GM23338 (cell line): Measurements from ENCODE around the gene ZBTB5. TPM values are rescaled to one million over a fixed set of nuclear protein-coding genes. Genes with fewer than 3 reads are reported as not detected.
"Not testable (repeated sequence)": the region's sequence is repeated elsewhere in the genome, so short reads cannot be mapped to it uniquely, and the experiment has no call there.

Experiments
- ATAC-seq: fragments of 200-7000 bp; cut with Tn5 transposase; 3 replicates; pipeline ENCODE4 v1.9.1; 2020
- DNase-seq: peaks from one replicate; pipeline ENCODE4 v3.0.0-alpha.2; 2015; ENCODE audit warnings: low spot score
- H2AFZ ChIP-seq: fragments of 200-600 bp; sonication (generic); 2 replicates; pipeline ENCODE4 v1.8.0; 2016; ENCODE audit warnings: antibody characterized with exemption, mild to moderate bottlenecking, moderate library complexity
- H3F3A ChIP-seq: fragments of 200-600 bp; sonication (generic); replicated peaks from 2 replicates; pipeline ENCODE4 v1.8.0; 2017; ENCODE audit warnings: antibody characterized with exemption, mixed run types, low read depth
- H3K27ac ChIP-seq: fragments of 200-600 bp; sonication (generic); 2 replicates; pipeline ENCODE4 v1.6.1; 2016; ENCODE audit warnings: low read depth
- H3K27me3 ChIP-seq: fragments of 200-600 bp; sonication (generic); 2 replicates; pipeline ENCODE4 v1.8.0; 2016; ENCODE audit warnings: mild to moderate bottlenecking, mixed run types, moderate library complexity; ENCODE audit not compliant: insufficient read depth
- H3K36me3 ChIP-seq: fragments of 200-600 bp; sonication (generic); 2 replicates; pipeline ENCODE4 v1.8.0; 2016; ENCODE audit warnings: mild to moderate bottlenecking; ENCODE audit not compliant: insufficient read depth
- H3K4me1 ChIP-seq: fragments of 200-600 bp; sonication (generic); 2 replicates; pipeline ENCODE4 v1.8.0; 2016; ENCODE audit warnings: mild to moderate bottlenecking, moderate library complexity; ENCODE audit not compliant: insufficient read depth
- H3K4me2 ChIP-seq: fragments of 200-600 bp; sonication (generic); 2 replicates; pipeline ENCODE4 v1.7.1; 2017; ENCODE audit warnings: mixed run types
- H3K4me3 ChIP-seq: fragments of 200-600 bp; sonication (generic); 2 replicates; pipeline ENCODE4 v1.6.1; 2016; ENCODE audit warnings: mixed run types
- H3K79me2 ChIP-seq: fragments of 200-600 bp; sonication (generic); replicated peaks from 2 replicates; pipeline ENCODE4 v1.8.0; 2017; ENCODE audit warnings: mild to moderate bottlenecking; ENCODE audit not compliant: insufficient read depth
- H3K9me2 ChIP-seq: fragments of 200-600 bp; sonication (generic); 2 replicates; pipeline ENCODE4 v1.8.0; 2017; ENCODE audit not compliant: insufficient read depth
- H4K20me1 ChIP-seq: fragments of 200-600 bp; sonication (generic); replicated peaks from 2 replicates; pipeline ENCODE4 v1.8.0; 2017; ENCODE audit warnings: mild to moderate bottlenecking; ENCODE audit not compliant: insufficient read depth
- H3K27ac Mint-ChIP-seq: 2 replicates; pipeline ENCODE4 v1.8.0; 2020; ENCODE audit warnings: inconsistent platforms, mild to moderate bottlenecking, moderate library complexity, mixed read lengths
- H3K27me3 Mint-ChIP-seq: 3 replicates; pipeline ENCODE4 v1.8.0; 2022; ENCODE audit warnings: low read depth, mild to moderate bottlenecking, moderate library complexity, mixed read lengths, inconsistent platforms; ENCODE audit not compliant: insufficient read depth, poor library complexity
- H3K36me3 Mint-ChIP-seq: 3 replicates; pipeline ENCODE4 v1.8.0; 2021; ENCODE audit warnings: low read depth, mild to moderate bottlenecking, inconsistent platforms, moderate library complexity, mixed read lengths
- H3K4me1 Mint-ChIP-seq: 3 replicates; pipeline ENCODE4 v1.8.0; 2020; ENCODE audit warnings: mild to moderate bottlenecking, inconsistent platforms, mixed read lengths
- H3K4me3 Mint-ChIP-seq: 3 replicates; pipeline ENCODE4 v1.8.0; 2021; ENCODE audit warnings: moderate library complexity, mild to moderate bottlenecking, inconsistent platforms, mixed read lengths
- H3K9me3 Mint-ChIP-seq: 3 replicates; pipeline ENCODE4 v1.8.0; 2020; ENCODE audit warnings: moderate library complexity, mild to moderate bottlenecking, inconsistent platforms, mixed read lengths
- CREB1 ChIP-seq: fragments of 250-450 bp; sonication (Bioruptor Pico); IDR thresholded peaks from 2 replicates; pipeline ENCODE4 v1.5.0; 2020; ENCODE audit warnings: low read depth, mild to moderate bottlenecking, moderate library complexity
- CTCF ChIP-seq, 2 experiments: fragments of 200-600 bp in 1 of 2; sonication (generic) in 1 of 2; conservative IDR thresholded peaks; 2 replicates each; pipeline versions ENCODE4 v1.5.1 to v1.6.1; 2016 to 2017; ENCODE audit warnings: antibody characterized with exemption in 2 of 2, low read depth in 2 of 2, mild to moderate bottlenecking in 2 of 2, moderate library complexity in 1 of 2
- JUNB ChIP-seq: IDR thresholded peaks from one replicate; pipeline ENCODE4 v1.6.1; 2016; ENCODE audit warnings: antibody characterized with exemption; ENCODE audit not compliant: unreplicated experiment
- REST ChIP-seq: IDR thresholded peaks from one replicate; pipeline ENCODE4 v1.6.1; 2018; ENCODE audit warnings: antibody characterized with exemption; ENCODE audit not compliant: unreplicated experiment
- STAT1 ChIP-seq: IDR thresholded peaks from one replicate; pipeline ENCODE4 v1.6.1; 2016; ENCODE audit warnings: antibody characterized with exemption; ENCODE audit not compliant: unreplicated experiment
- ZNF462 ChIP-seq: fragments of 250-450 bp; sonication (Bioruptor Pico); IDR thresholded peaks from 2 replicates; pipeline ENCODE4 v1.5.0; 2020; ENCODE audit warnings: mild to moderate bottlenecking, moderate library complexity
- polyA plus RNA-seq: library from polyadenylated mRNA; unstranded; fragments of >200 nt; fragmentation: Nextera tagmentation; extraction: Ambion mirVana; gene quantifications from 2 replicates; pipeline ENCODE4 v1.2.1, GENCODE V29; 2016
- total RNA-seq: library from RNA; depleted of rRNA; stranded (reverse); fragments of >200 nt; shearing (Covaris generic); gene quantifications from 2 replicates; pipeline ENCODE4 v1.2.3, GENCODE V29; 2014
- TF ChIP-seq, protein P1 (sequence below): IDR thresholded peaks from 2 replicates; pipeline ENCODE4 v1.6.1; 2016; ENCODE audit warnings: antibody characterized with exemption

The ZBTB5 gene
- total and polyA plus RNA-seq, 2 experiments from 2014 or later = 2.8 to 19.5 TPM

DNA sequence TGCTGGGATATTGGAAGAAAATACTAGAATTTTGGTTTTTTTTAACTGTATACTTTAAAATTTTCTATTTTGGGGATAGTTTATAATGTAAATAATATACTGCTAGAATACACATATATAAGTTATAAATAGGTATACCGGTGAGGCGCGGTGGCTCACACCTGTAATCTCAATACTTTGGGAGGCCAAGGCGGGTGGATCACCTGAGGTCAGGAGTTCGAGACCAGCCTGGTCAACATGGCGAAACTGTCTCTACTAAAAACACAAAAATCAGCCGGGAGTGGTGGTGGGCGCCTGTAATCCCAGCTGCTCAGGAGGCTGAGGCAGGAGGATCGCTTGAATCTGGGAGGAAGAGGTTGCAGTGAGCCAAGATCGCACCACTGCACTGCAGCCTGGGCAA, 49.2 kb upstream of the ZBTB5 start:
- Mint-ChIP-seq H3K27me3 (peaks cover 17% of the 10 kb centered on the region), H3K36me3 (peaks cover 10% of the 10 kb centered on the region)
- ATAC-seq, H3K4me1 ChIP-seq, H3K27me3 ChIP-seq, H3K27ac ChIP-seq, H3F3A ChIP-seq, H3K4me3 Mint-ChIP-seq, H3K4me1 Mint-ChIP-seq, DNase-seq, H2AFZ ChIP-seq, H3K27ac Mint-ChIP-seq, H3K79me2 ChIP-seq, H3K4me3 ChIP-seq, H4K20me1 ChIP-seq, H3K36me3 ChIP-seq, H3K9me2 ChIP-seq, H3K4me2 ChIP-seq, H3K9me3 Mint-ChIP-seq: not testable (repeated sequence)

DNA sequence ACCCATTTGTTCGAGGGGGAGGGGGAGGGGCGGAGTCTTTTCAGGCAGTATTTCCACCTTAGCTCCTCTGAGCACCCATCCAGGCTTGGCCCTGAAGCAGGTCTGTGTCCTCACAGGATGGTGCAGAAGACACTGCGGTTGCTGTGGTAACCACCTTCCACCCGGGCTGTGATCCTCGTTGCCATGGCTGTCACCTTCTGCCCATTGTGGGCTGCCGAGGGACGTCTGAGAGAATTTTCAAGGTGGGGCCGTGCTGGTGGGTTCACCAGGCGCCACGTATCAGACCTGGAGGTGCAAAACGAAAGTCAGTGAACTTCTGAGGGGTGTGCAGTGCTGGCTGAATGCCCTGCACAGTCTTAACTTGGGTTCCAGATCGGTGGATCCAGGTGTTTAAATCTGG, 47.2 kb upstream of the ZBTB5 start:
- Histone ChIP-seq H3K27ac (no peak overlapping the region), H3K4me3 (no peak overlapping the region), H4K20me1 (peaks cover 4% of the 10 kb centered on the region; the same call in 1 of the 2 replicates), H3K36me3 (no peaks in the 10 kb centered on the region), H2AFZ (no peak overlapping the region), H3K9me2 (no peaks in the 10 kb centered on the region), H3K4me2 (no peak overlapping the region), H3K4me1 (no peaks in the 10 kb centered on the region), H3K79me2 (no peaks in the 10 kb centered on the region), H3F3A (no peaks in the 10 kb centered on the region), H3K27me3 (no peaks in the 10 kb centered on the region)
- Mint-ChIP-seq H3K27ac (no peak overlapping the region), H3K4me1 (peaks cover 7% of the 10 kb centered on the region; the same call in 2 of the 3 replicates), H3K4me3 (no peak overlapping the region), H3K27me3 (peaks cover 10% of the 10 kb centered on the region), H3K9me3 (no peaks in the 10 kb centered on the region), H3K36me3 (peaks cover 3% of the 10 kb centered on the region; the same call in 2 of the 3 replicates)
- TF ChIP-seq ZNF462 (CRISPR knock-in tag) (no peak), JUNB (no peak), STAT1 (no peak), REST (no peak), CTCF (conservative IDR thresholded peaks at IDR 0.05; ENCODE audit: low read depth in 2 of 2) (no peak), CREB1 (CRISPR knock-in tag) (no peak)
- TF ChIP-seq, protein P1, sequence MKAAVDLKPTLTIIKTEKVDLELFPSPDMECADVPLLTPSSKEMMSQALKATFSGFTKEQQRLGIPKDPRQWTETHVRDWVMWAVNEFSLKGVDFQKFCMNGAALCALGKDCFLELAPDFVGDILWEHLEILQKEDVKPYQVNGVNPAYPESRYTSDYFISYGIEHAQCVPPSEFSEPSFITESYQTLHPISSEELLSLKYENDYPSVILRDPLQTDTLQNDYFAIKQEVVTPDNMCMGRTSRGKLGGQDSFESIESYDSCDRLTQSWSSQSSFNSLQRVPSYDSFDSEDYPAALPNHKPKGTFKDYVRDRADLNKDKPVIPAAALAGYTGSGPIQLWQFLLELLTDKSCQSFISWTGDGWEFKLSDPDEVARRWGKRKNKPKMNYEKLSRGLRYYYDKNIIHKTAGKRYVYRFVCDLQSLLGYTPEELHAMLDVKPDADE = no peak
- ATAC-seq (no peak; the same call in 2 of the 3 replicates), DNase-seq (no peak)
